ENCODE measurements around the gene ZFYVE16.
"Not testable (repeated sequence)": the region's sequence is repeated elsewhere in the genome, so short reads cannot be mapped to it uniquely, and the experiment has no call there.

GRCh38 chr5:80470631-80471030 is 62.8 kb downstream of the ZFYVE16 start:
- not testable (repeated sequence) for TF ChIP-seq POLR2A, POLR2AphosphoS5 (IDR thresholded peaks at IDR 0.05; ENCODE audit: low read depth, low read length)

Measured in GM12891 (cell line).